Panc1 (cell line): ENCODE data around the gene PLCD1. TPM values are rescaled to one million over a fixed set of nuclear protein-coding genes. Genes with fewer than 3 reads are reported as not detected.
"Not testable (repeated sequence)": the region's sequence is repeated elsewhere in the genome, so short reads cannot be mapped to it uniquely, and the experiment has no call there.

ENCODE experiments used
- ATAC-seq: fragments of 200-7000 bp; cut with Tn5 transposase; 2 replicates; pipeline ENCODE4 v1.9.1; 2020; ENCODE audit warnings: mild to moderate bottlenecking, moderate library complexity
- BruUV-seq: library from RNA; stranded (reverse); fragments of 400-500 nt; replicated peaks from 2 replicates; lab custom pipeline; 2021; lab: Mats Ljungman, UMichigan
- CTCF ChIA-PET: fragments of 300-600 bp; sonication (Branson Sonifier 250); formaldehyde crosslinking; loops from one replicate; lab custom pipeline; 2022; ENCODE audit warnings: antibody characterized with exemption; lab: Charles Lee
- POLR2A ChIA-PET: fragments of 300-600 bp; sonication (Branson Sonifier 250); formaldehyde crosslinking; loops from one replicate; lab custom pipeline; 2022; ENCODE audit warnings: antibody characterized with exemption; lab: Charles Lee
- DNase-seq: peaks from one replicate; pipeline ENCODE4 v3.0.0-alpha.2; 2010; ENCODE audit warnings: low read depth, low spot score
- H3K27ac ChIP-seq: 2 replicates; pipeline ENCODE4 v1.5.1; 2011; ENCODE audit warnings: mild to moderate bottlenecking, low read length, inconsistent platforms
- H3K27me3 ChIP-seq: fragments of 200-500 bp; sonication (Bioruptor generic); 2 replicates; pipeline ENCODE4 v1.6.0; 2014; ENCODE audit warnings: low read length, inconsistent platforms; ENCODE audit not compliant: control insufficient read depth, insufficient read depth
- H3K36me3 ChIP-seq: fragments of 200-500 bp; sonication (Bioruptor generic); 2 replicates; pipeline ENCODE4 v1.5.1; 2014; ENCODE audit warnings: inconsistent platforms, mild to moderate bottlenecking, low read length, moderate library complexity; ENCODE audit not compliant: control insufficient read depth, insufficient read depth
- H3K4me1 ChIP-seq: 2 replicates; pipeline ENCODE4 v1.5.1; 2011; ENCODE audit warnings: inconsistent platforms, mild to moderate bottlenecking, low read length, moderate library complexity; ENCODE audit not compliant: control insufficient read depth, insufficient read depth
- H3K4me3 ChIP-seq, 2 experiments: 2 replicates each; pipeline ENCODE4 v1.5.1; 2011 to 2012; ENCODE audit warnings: low read depth in 2 of 2, low read length in 2 of 2, mild to moderate bottlenecking in 2 of 2, inconsistent platforms in 1 of 2, moderate library complexity in 1 of 2
- H3K9me3 ChIP-seq: fragments of 200-500 bp; sonication (Bioruptor generic); 2 replicates; pipeline ENCODE4 v1.5.1; 2014; ENCODE audit warnings: low read depth, mild to moderate bottlenecking, inconsistent platforms, low read length, moderate library complexity; ENCODE audit not compliant: control insufficient read depth, insufficient read depth
- CTCF ChIP-seq: fragments of 450-650 bp; IDR thresholded peaks from 2 replicates; pipeline ENCODE4 v1.5.1; 2017; ENCODE audit warnings: mild to moderate bottlenecking
- POLR2AphosphoS5 ChIP-seq: IDR thresholded peaks from 2 replicates; pipeline ENCODE4 v1.6.1; 2012; ENCODE audit warnings: mild to moderate bottlenecking, low read depth, low read length, moderate library complexity
- REST ChIP-seq, 2 experiments: IDR thresholded peaks; 2 replicates each; pipeline ENCODE4 v1.6.1; 2011 to 2012; ENCODE audit warnings: low read depth in 2 of 2, control low read depth in 1 of 2, low read length in 1 of 2, mild to moderate bottlenecking in 1 of 2, moderate library complexity in 1 of 2; ENCODE audit not compliant: insufficient read depth in 1 of 2
- SIN3A ChIP-seq: IDR thresholded peaks from 2 replicates; pipeline ENCODE4 v1.6.1; 2012; ENCODE audit warnings: low read depth, mild to moderate bottlenecking, low read length, moderate library complexity, borderline replicate concordance; ENCODE audit not compliant: insufficient read depth
- TCF7L2 ChIP-seq: IDR thresholded peaks from 2 replicates; pipeline ENCODE4 v1.6.1; 2011; ENCODE audit warnings: mild to moderate bottlenecking, low read depth, low read length, inconsistent platforms
- in situ Hi-C: cut with HindIII; loops from 2 replicates; pipeline ENCODE4 v1.10.0; 2016; ENCODE audit warnings: low sequenced_read_pairs, low pct_unique_long_range_greater_than_20kb
- intact Hi-C: fragments of 100-400 bp; cut with micrococcal nuclease; formaldehyde crosslinking; loops from one replicate; pipeline ENCODE4 v1.10.0; 2022; ENCODE audit not compliant: unreplicated experiment
- total RNA-seq: library from RNA; stranded (reverse); gene quantifications from one replicate; pipeline ENCODE4 v1.2.1, GENCODE V29; 2021; ENCODE audit not compliant: unreplicated experiment

The PLCD1 gene
- total RNA-seq, 1 experiment from 2014 or later = 1.8 TPM

- DNase-seq (no peak), ATAC-seq (no peak)
- Histone ChIP-seq H3K9me3 (no peaks in the 10 kb centered on the region), H3K36me3 (no peaks in the 10 kb centered on the region), H3K4me3 (no peak overlapping the region), H3K27ac (no peak overlapping the region), H3K4me1 (no peaks in the 10 kb centered on the region), H3K27me3 (no peaks in the 10 kb centered on the region)
- POLR2A ChIA-PET = no interaction called here
- in situ Hi-C loops (no loop called here), intact Hi-C loops (no loop called here)
- TF ChIP-seq REST (IDR thresholded peaks at IDR 0.05; ENCODE audit: insufficient read depth in 1 of 2, low read depth in 2 of 2, low read length in 1 of 2) (no peak), POLR2AphosphoS5 (no peak), CTCF (no peak), TCF7L2 (no peak), SIN3A (no peak)
- BruUV-seq = no TSS peak
- CTCF ChIA-PET = no interaction called here
Observed at GRCh38 chr3:38054499-38055001, 25.1 kb upstream of the PLCD1 start.

GRCh38 chr3:38053813-38054498, 24.5 kb upstream of the PLCD1 start:
- H3K4me1 ChIP-seq, H3K4me3 ChIP-seq, CTCF ChIA-PET, in situ Hi-C loops, POLR2A ChIA-PET, H3K27me3 ChIP-seq, ATAC-seq, H3K27ac ChIP-seq, H3K9me3 ChIP-seq, intact Hi-C loops, BruUV-seq, H3K36me3 ChIP-seq, DNase-seq: not testable (repeated sequence)

- ATAC-seq, H3K4me1 ChIP-seq, H3K9me3 ChIP-seq, H3K27ac ChIP-seq, DNase-seq, POLR2A ChIA-PET, H3K27me3 ChIP-seq, BruUV-seq, H3K4me3 ChIP-seq, intact Hi-C loops, CTCF ChIA-PET, H3K36me3 ChIP-seq, in situ Hi-C loops: not testable (repeated sequence)
Observed at GRCh38 chr3:38053286-38053685, 23.8 kb upstream of the PLCD1 start.
